ENCODE data around the gene PPP1R1C. TPM values are rescaled to one million over a fixed set of nuclear protein-coding genes. Genes with fewer than 3 reads are reported as not detected.

PPP1R1C gene
- total RNA-seq, 1 experiment from 2014 or later: 2.8 TPM

- Mint-ChIP-seq H3K4me3 (ENCODE audit: unreplicated experiment) (no peak overlapping the region), H3K27ac (ENCODE audit: unreplicated experiment) (no peak overlapping the region), H3K4me1 (ENCODE audit: low read depth, unreplicated experiment) (peaks cover 9% of the 10 kb centered on the region), H3K27me3 (ENCODE audit: insufficient read depth, unreplicated experiment) (no peaks in the 10 kb centered on the region), H3K36me3 (ENCODE audit: insufficient read depth, unreplicated experiment) (no peaks in the 10 kb centered on the region), H3K9me3 (ENCODE audit: unreplicated experiment) (peaks cover 10% of the 10 kb centered on the region)
- no peaks in the 10 kb centered on the region; the same call in 1 of the 2 replicates for H3K4me1 ChIP-seq
- no peak for DNase-seq
- BruUV-seq (replicated peaks): no TSS peak
- ChIA-PET POLR2A (no interaction called here), CTCF (no interaction called here)
- H3K36me3 ChIP-seq (ENCODE audit: control insufficient read depth, insufficient read depth, low read length): no peaks in the 10 kb centered on the region
- H3K27me3 ChIP-seq (replicated peaks; ENCODE audit: control insufficient read depth, insufficient read depth, low read length): no peaks in the 10 kb centered on the region
- H3K4me3 ChIP-seq (ENCODE audit: low read depth, low read length): no peak overlapping the region
- TF ChIP-seq CTCF (IDR thresholded peaks at IDR 0.05; ENCODE audit: insufficient read depth in 1 of 2, low read depth in 1 of 2, low read length in 1 of 2, severe bottlenecking in 1 of 2, unreplicated experiment in 1 of 2): no peak
- no peaks in the 10 kb centered on the region; the same call in 1 of the 2 replicates for H3K9me3 ChIP-seq
- intact Hi-C loops (cut with micrococcal nuclease; ENCODE audit: unreplicated experiment): loop anchor here (1.0 kb wide), 1 partner anchor 107 kb away; no protein-coding TSS in a partner anchor
Observed at GRCh38 chr2:181970160-181970794, 15.4 kb upstream of the PPP1R1C start.

DNA sequence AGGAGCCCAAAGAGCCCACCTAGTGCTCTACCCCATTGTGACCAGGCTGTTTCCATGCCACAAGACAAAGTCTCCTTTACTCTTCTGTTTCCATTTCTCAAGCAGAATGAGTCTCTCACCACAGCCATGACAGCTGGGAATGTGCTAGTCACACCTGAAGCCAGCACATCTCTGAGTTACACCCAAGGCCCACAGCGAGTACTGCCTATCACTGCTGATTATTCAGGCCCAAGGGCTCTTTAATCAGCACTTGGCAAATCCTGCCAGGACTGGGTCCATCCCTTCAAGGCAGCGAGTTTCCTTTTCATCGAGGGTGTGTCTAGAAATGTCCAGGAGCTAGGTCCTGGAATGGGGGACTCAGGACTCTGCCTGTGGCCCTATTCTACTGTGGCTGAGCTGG, 14.6 kb upstream of the PPP1R1C start:
- Histone ChIP-seq H3K4me3 (ENCODE audit: low read depth, low read length) (no peak overlapping the region), H3K4me1 (no peaks in the 10 kb centered on the region; the same call in 1 of the 2 replicates), H3K9me3 (no peaks in the 10 kb centered on the region; the same call in 1 of the 2 replicates), H3K36me3 (ENCODE audit: control insufficient read depth, insufficient read depth, low read length) (no peaks in the 10 kb centered on the region), H3K27me3 (replicated peaks; ENCODE audit: control insufficient read depth, insufficient read depth, low read length) (no peaks in the 10 kb centered on the region)
- Mint-ChIP-seq H3K27ac (ENCODE audit: unreplicated experiment) (no peak overlapping the region), H3K4me1 (ENCODE audit: low read depth, unreplicated experiment) (peaks cover 9% of the 10 kb centered on the region), H3K9me3 (ENCODE audit: unreplicated experiment) (peaks cover 10% of the 10 kb centered on the region), H3K27me3 (ENCODE audit: insufficient read depth, unreplicated experiment) (no peaks in the 10 kb centered on the region), H3K36me3 (ENCODE audit: insufficient read depth, unreplicated experiment) (no peaks in the 10 kb centered on the region), H3K4me3 (ENCODE audit: unreplicated experiment) (no peak overlapping the region)
- ChIA-PET CTCF (no interaction called here), POLR2A (interaction anchor here (0.6 kb wide), 1 partner anchor 30 kb away, joined by 4 read pairs; no protein-coding TSS in a partner anchor)
- no TSS peak for BruUV-seq (replicated peaks)
- no peak for TF ChIP-seq CTCF (IDR thresholded peaks at IDR 0.05; ENCODE audit: insufficient read depth in 1 of 2, low read depth in 1 of 2, low read length in 1 of 2, severe bottlenecking in 1 of 2, unreplicated experiment in 1 of 2)
- intact Hi-C loops (cut with micrococcal nuclease; ENCODE audit: unreplicated experiment): no loop called here
- DNase-seq: no peak

DNA sequence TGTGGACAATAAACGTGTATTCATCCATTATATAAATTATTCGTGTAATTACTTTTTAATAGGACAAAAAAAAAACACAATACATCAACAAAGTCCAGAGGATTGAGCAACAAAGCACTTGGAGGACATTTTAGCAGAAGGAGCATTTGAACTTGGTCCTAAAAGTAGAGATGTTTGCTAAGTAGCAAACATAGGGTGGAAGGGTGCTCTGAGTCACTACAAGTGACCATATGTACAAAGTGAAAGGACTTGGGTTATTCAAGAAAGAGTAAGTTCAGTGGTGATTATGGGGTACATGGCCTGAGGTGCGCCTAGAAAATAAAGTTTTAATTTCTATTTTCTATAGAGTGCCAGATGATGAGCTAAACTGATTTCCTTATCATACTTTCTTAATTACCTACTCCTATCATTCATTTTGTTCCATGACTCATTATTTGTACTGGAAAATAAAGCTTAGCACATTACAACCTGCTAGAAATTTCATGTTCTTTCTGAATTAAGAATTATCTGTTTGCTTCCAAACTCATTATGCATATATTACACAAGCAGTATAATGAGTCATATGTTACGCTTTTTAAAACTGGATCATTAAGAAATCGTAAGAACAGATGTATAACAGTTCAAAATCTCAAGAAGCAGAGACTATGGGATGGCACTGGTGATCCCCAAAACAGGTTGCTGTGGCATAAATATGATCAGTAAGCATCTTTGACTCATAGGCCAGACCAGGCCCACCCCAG, 13.1 kb upstream of the PPP1R1C start:
- no peak for TF ChIP-seq CTCF (IDR thresholded peaks at IDR 0.05; ENCODE audit: insufficient read depth in 1 of 2, low read depth in 1 of 2, low read length in 1 of 2, severe bottlenecking in 1 of 2, unreplicated experiment in 1 of 2)
- H3K27ac Mint-ChIP-seq (ENCODE audit: unreplicated experiment): no peak overlapping the region

More for the DNA sequence above, 13.1 kb upstream of the PPP1R1C start:
- Histone ChIP-seq H3K4me3 (ENCODE audit: low read depth, low read length) (no peak overlapping the region), H3K36me3 (ENCODE audit: control insufficient read depth, insufficient read depth, low read length) (no peaks in the 10 kb centered on the region), H3K4me1 (no peaks in the 10 kb centered on the region; the same call in 1 of the 2 replicates), H3K9me3 (no peaks in the 10 kb centered on the region), H3K27me3 (replicated peaks; ENCODE audit: control insufficient read depth, insufficient read depth, low read length) (no peaks in the 10 kb centered on the region)
- no TSS peak for BruUV-seq (replicated peaks)
- Mint-ChIP-seq H3K36me3 (ENCODE audit: insufficient read depth, unreplicated experiment) (no peaks in the 10 kb centered on the region), H3K9me3 (ENCODE audit: unreplicated experiment) (peaks cover 10% of the 10 kb centered on the region), H3K4me3 (ENCODE audit: unreplicated experiment) (no peak overlapping the region), H3K4me1 (ENCODE audit: low read depth, unreplicated experiment) (peaks cover 9% of the 10 kb centered on the region), H3K27me3 (ENCODE audit: insufficient read depth, unreplicated experiment) (no peaks in the 10 kb centered on the region)
- ChIA-PET CTCF (no interaction called here), POLR2A (no interaction called here)
- no peak for DNase-seq
- intact Hi-C loops (cut with micrococcal nuclease; ENCODE audit: unreplicated experiment): no loop called here

Measured in Caco-2 (cell line).